HAP-1 (cell line): ENCODE data around the gene SPSB3.
"Not testable (repeated sequence)": the region's sequence is repeated elsewhere in the genome, so short reads cannot be mapped to it uniquely, and the experiment has no call there.

ENCODE experiments used
- DNase-seq, 2 experiments: peaks; one replicate each; pipeline ENCODE4 v3.0.0-alpha.2; 2016 to 2020; ENCODE audit warnings: low spot score in 2 of 2
- H3K27me3 ChIP-seq: fragments of 250-450 bp; sonication (Bioruptor Pico); 2 replicates; pipeline ENCODE4 v1.5.1; 2020; ENCODE audit warnings: low read depth, mild to moderate bottlenecking, moderate library complexity
- H3K36me3 ChIP-seq: fragments of 250-450 bp; sonication (Bioruptor Pico); replicated peaks from 2 replicates; pipeline ENCODE4 v1.5.1; 2020; ENCODE audit warnings: mild to moderate bottlenecking
- H3K4me1 ChIP-seq: fragments of 250-450 bp; sonication (Bioruptor Pico); 2 replicates; pipeline ENCODE4 v1.5.1; 2020; ENCODE audit warnings: mild to moderate bottlenecking
- H3K4me3 ChIP-seq: fragments of 250-450 bp; sonication (Bioruptor Pico); 2 replicates; pipeline ENCODE4 v1.5.1; 2020; ENCODE audit warnings: mild to moderate bottlenecking, moderate library complexity
- H3K9me3 ChIP-seq: fragments of 250-450 bp; sonication (Bioruptor Pico); 2 replicates; pipeline ENCODE4 v1.5.1; 2020; ENCODE audit warnings: mild to moderate bottlenecking, moderate library complexity
- in situ Hi-C: fragments of 300-500 bp; cut with MboI; formaldehyde crosslinking; loops from 3 replicates; pipeline ENCODE4 v1.14.3; 2020; ENCODE audit warnings: low sequenced_read_pairs, inconsistent platforms, mixed read lengths

Gene SPSB3

DNA sequence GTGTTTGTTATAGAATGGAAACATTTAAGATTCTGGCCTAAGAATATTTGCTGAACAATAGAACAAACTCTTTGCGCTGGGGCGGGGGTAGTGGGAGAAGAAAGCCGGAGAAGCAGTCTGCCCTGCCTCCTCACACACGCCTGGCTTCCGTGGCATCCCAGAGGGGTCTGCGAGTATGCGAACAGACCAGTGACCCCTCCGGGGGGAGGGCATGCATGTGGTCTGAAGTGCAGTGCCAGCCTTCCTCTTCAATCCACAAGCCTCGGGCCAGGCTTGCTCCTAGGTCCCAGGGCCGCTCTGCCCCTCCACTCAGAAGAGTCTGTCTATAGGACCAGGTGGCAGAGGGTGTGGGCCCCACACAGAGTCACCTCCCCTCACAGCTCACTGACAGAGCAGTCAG, 25.3 kb upstream of the SPSB3 start:
- peaks cover 22% of the 10 kb centered on the region for H3K36me3 ChIP-seq
- no peak overlapping the region for H3K4me3 ChIP-seq
- no peaks in the 10 kb centered on the region for H3K9me3 ChIP-seq
- in situ Hi-C loops = no loop called here
- DNase-seq = no peak
- H3K4me1 ChIP-seq = no peaks in the 10 kb centered on the region
- no peaks in the 10 kb centered on the region for H3K27me3 ChIP-seq

DNA sequence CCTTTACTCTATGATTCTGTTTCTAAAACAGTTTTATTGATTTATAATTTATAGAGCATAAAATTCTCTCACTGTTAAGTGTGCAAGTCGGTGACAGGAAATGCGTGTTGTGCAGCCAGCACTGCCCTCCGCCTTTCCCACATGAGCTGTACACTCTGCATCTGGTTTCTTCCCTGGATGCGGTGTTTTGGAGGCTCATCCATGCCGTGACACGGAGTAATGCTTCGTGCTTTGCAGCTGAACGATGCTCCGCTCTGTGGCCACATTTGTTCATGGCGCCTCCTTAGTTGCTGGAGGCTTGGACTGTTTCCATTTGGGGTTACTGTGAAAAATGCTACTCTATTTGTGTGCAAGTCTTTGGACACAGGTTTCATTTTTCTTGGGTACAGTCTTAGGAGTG, 18.3 kb upstream of the SPSB3 start:
- DNase-seq = no peak
- Histone ChIP-seq H3K4me1 (no peaks in the 10 kb centered on the region), H3K27me3 (no peaks in the 10 kb centered on the region), H3K36me3 (no peaks in the 10 kb centered on the region), H3K9me3 (peaks cover 16% of the 10 kb centered on the region), H3K4me3 (no peak overlapping the region)
- in situ Hi-C loops = no loop called here

- in situ Hi-C loops, DNase-seq: not testable (repeated sequence)
These were observed 16.9 kb upstream of the SPSB3 start for GRCh38 chr16:1799263-1799662.

DNA sequence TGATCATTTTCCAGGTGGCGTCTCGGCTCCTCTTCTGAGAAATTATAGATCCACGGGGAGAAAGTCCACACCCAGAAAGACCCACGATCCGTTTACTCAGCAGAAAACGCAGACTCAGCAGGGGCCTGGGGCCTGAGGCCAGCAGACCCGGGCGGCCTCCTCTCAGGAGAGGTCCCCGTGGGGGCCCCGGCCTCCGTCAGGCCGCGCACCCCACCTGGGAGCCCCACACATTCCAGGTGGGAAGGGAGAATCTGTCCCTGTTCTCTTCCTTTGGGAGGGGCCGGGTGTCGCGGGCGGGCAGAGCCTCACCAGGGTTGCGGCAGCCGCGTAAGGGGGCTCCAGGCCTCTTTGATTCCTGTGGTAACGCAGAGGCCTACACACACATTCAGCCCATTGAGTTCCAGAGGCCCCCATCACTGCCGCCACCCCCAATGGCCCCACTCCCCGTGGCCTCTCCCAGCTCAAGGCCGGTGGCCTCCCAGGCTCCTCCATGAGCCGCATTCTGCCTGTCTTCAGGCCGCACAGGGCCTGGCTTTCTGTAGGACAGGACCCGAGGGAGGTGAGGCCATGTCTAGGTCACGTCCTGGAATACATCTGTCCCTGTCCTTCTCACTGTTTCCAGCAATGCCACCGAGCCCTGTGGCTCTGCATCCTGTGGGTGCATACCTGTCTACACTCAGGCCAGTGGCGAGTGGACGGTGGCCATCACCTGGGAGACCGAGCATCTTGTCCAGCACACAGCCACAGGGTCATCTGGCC, 12.7 kb upstream of the SPSB3 start:
- DNase-seq = no peak
- Histone ChIP-seq H3K9me3 (peaks cover 13% of the 10 kb centered on the region), H3K36me3 (no peaks in the 10 kb centered on the region; the same call in 1 of the 2 replicates), H3K27me3 (no peaks in the 10 kb centered on the region), H3K4me1 (no peaks in the 10 kb centered on the region), H3K4me3 (no peak overlapping the region)
- in situ Hi-C loops = no loop called here

More at GRCh38 chr16:1799263-1799662, 16.9 kb upstream of the SPSB3 start:
- H3K4me3 ChIP-seq, H3K36me3 ChIP-seq, H3K27me3 ChIP-seq, H3K4me1 ChIP-seq: not testable (repeated sequence)
- peaks cover 16% of the 10 kb centered on the region for H3K9me3 ChIP-seq

DNA sequence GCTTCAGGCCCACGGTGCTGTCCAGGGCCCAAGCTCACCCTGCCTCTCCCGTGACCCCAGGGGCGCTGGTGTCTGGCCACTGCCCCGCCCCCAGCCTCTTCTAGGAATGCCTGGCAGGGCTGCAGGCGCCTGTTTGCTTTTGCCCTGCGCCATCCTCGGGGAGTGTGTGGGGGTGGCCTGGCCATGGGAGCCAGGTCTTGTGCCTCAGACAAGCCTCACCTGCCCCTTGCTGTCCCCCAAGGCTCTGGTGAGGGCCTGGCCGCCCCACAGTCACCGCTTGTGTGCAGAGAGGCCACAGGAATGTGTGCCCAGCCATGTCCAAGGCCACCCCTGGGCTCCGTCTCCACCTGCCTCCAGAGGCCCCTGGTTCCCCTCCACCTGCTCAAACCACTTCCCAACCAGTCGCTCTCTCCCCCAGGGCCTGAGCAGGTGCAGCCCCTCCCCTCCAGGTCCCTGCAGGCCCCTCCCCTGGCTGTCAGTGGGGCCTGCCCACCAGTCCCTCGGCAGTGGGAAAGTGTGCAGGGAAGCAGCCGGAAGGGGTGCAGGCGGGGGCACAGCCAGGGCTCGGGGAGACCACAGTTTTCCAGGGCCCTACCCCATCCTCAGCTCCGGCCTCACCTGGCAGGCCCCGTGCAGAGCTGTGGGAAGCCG, 12.0 kb upstream of the SPSB3 start:
- H3K4me1 ChIP-seq = no peaks in the 10 kb centered on the region
- no peaks in the 10 kb centered on the region; the same call in 1 of the 2 replicates for H3K36me3 ChIP-seq
- no peak for DNase-seq
- in situ Hi-C loops = no loop called here
- H3K9me3 ChIP-seq = peaks cover 10% of the 10 kb centered on the region
- no peaks in the 10 kb centered on the region for H3K27me3 ChIP-seq
- no peak overlapping the region for H3K4me3 ChIP-seq

GRCh38 chr16:1793578-1794220, 11.3 kb upstream of the SPSB3 start, which contains the start of gene IGFALS:
Gene IGFALS (minus strand): TSS chr16:1793705. CDS start chr16:1793652, 53 bp downstream.
- in situ Hi-C loops = no loop called here
- Histone ChIP-seq H3K4me1 (no peaks in the 10 kb centered on the region), H3K36me3 (peaks cover 3% of the 10 kb centered on the region; the same call in 1 of the 2 replicates), H3K27me3 (no peaks in the 10 kb centered on the region), H3K4me3 (no peak within 1 kb of the TSS), H3K9me3 (peaks cover 8% of the 10 kb centered on the region)
- DNase-seq = no peak

GRCh38 chr16:1792836-1793577, 10.6 kb upstream of the SPSB3 start:
- Histone ChIP-seq H3K27me3 (no peaks in the 10 kb centered on the region), H3K4me3 (no peak overlapping the region), H3K9me3 (peaks cover 2% of the 10 kb centered on the region), H3K4me1 (no peaks in the 10 kb centered on the region), H3K36me3 (peaks cover 6% of the 10 kb centered on the region; the same call in 1 of the 2 replicates)
- DNase-seq = no peak
- in situ Hi-C loops = no loop called here

DNA sequence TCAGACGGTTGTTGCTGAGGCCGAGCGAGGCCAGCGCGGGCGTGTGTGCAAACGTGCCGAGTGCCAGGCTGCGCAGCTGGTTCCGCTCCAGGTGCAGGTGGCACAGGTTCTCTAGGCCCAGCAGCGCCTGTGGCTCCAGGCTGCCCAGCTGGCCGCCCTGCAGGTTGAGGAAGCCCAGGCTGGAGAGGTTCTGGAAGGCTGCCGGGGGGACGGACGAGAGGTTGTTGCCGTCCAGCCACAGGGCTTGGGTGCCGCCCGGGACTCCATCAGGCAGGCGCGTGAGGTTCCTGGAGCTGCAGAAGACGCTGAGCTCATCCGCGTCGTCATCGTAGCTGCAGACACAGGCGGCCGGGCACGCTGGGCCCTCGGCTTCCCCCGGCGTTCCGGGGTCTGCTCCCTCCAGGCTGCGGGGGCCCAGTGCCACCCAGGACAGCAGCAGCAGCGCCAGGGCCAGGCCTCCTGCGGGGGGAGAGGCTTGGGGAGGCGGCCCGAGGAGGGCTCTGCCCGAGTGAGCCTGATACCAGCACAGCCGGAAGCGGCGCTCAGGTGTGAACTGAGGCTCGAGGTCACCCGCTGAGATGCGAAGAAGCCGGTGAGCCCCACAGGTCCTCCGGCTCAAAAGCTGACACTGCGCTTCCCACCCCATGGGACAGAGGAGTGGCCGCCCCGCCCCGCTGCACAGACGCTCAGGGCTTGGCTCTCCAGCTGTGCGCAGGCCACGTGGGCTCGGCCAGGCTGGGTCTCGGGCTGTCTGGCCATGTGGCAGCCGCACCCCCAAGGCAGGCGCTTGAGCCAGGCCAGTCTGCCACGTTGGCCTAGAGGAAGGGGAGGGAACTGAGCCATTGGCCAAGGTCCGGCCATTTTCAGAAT, 9.8 kb upstream of the SPSB3 start:
- no peaks in the 10 kb centered on the region for H3K9me3 ChIP-seq
- DNase-seq = no peak
- in situ Hi-C loops = no loop called here
- peaks cover 6% of the 10 kb centered on the region; the same call in 1 of the 2 replicates for H3K36me3 ChIP-seq
- no peaks in the 10 kb centered on the region for H3K27me3 ChIP-seq
- no peak overlapping the region for H3K4me3 ChIP-seq
- no peaks in the 10 kb centered on the region for H3K4me1 ChIP-seq

DNA sequence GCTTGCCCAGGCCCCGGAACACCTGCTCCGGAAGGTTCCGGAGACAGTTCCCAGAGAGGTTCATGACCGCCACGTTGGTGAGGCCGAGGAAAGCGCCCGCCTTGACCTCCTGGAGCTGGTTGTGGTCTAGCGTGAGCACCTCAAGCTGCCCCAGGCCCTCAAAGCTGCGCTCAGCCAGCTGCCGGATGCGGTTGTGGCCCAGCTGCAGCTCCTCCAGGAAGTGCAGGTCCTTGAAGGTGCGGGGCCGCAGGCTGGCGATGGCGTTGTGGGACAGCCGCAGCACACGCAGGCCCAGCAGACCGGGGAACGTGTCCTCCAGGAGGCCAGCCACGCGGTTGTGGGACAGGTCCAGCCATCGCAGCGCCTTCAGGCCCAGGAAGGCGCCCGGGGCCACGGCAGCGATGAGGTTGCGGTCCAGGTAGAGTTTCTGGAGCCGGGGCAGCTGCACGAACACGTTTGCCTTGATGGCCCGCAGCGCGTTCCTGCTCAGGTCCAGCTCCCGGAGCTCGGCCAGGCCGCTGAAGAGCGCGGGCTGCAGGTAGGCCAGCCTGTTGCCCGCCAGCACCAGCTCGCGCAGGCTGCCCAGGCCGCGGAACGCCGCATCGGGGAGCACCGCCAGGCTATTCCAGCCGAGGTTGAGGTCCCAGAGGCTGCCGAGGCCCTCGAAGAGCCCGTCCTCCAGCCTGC, 9.0 kb upstream of the SPSB3 start:
- Histone ChIP-seq H3K9me3 (no peaks in the 10 kb centered on the region), H3K27me3 (no peaks in the 10 kb centered on the region), H3K4me3 (no peak overlapping the region), H3K4me1 (no peaks in the 10 kb centered on the region), H3K36me3 (peaks cover 6% of the 10 kb centered on the region; the same call in 1 of the 2 replicates)
- DNase-seq = no peak
- in situ Hi-C loops = no loop called here

DNA sequence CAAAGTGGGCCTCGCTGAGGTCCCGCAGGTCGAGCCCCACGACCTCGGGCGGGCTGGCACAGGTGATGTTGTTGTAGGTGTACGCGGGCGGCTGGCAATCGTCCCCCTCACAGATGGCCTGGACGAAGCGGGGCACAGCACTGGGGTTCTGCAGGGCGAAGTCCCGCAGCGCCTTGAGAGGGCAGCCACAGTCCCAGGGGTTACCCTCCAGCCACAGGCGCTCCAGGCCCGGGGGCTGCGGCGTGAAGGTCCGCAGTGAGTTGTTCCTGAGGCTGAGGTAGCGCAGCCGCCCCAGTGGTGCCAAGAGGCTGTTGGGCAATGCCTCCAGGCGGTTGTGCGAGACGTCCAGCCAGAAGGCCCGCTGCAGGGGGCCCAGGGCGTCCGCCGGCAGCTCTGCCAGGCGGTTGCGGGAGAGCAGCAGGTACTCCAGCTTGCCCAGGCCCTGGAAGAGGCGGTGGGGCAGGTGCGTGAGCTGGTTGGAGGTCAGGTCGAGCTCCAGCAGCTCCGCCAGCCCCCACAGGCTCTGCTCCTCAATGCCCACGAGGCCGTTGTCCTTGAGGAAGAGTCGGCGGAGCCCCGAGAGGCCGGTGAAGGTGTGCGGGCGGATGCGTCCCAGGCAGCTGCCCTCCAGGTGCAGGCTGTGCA, 8.4 kb upstream of the SPSB3 start:
- in situ Hi-C loops = no loop called here
- no peaks in the 10 kb centered on the region for H3K4me1 ChIP-seq
- no peaks in the 10 kb centered on the region for H3K27me3 ChIP-seq
- no peak for DNase-seq
- no peak overlapping the region for H3K4me3 ChIP-seq
- H3K36me3 ChIP-seq = peaks cover 6% of the 10 kb centered on the region; the same call in 1 of the 2 replicates
- no peaks in the 10 kb centered on the region for H3K9me3 ChIP-seq

GRCh38 chr16:1790261-1790610, 7.9 kb upstream of the SPSB3 start:
- no peak overlapping the region for H3K4me3 ChIP-seq
- no peaks in the 10 kb centered on the region for H3K9me3 ChIP-seq
- in situ Hi-C loops = no loop called here
- no peak for DNase-seq
- H3K27me3 ChIP-seq = no peaks in the 10 kb centered on the region
- no peaks in the 10 kb centered on the region for H3K4me1 ChIP-seq
- H3K36me3 ChIP-seq = peaks cover 6% of the 10 kb centered on the region; the same call in 1 of the 2 replicates

- peaks cover 6% of the 10 kb centered on the region for H3K36me3 ChIP-seq
- no peaks in the 10 kb centered on the region for H3K4me1 ChIP-seq
- H3K27me3 ChIP-seq = no peaks in the 10 kb centered on the region
- H3K9me3 ChIP-seq = no peaks in the 10 kb centered on the region
- H3K4me3 ChIP-seq = no peak overlapping the region
- in situ Hi-C loops = no loop called here
- DNase-seq = no peak
These were observed 7.3 kb upstream of the SPSB3 start for GRCh38 chr16:1789643-1790045.
